Neuronal stem cell (in vitro differentiated cells): ENCODE results near the gene ODF4.
"Not testable (repeated sequence)": the region's sequence is repeated elsewhere in the genome, so short reads cannot be mapped to it uniquely, and the experiment has no call there.

Experiments
- DNase-seq: peaks from one replicate; pipeline ENCODE4 v3.0.0-alpha.2; 2013; ENCODE audit warnings: low spot score
- H2AFZ ChIP-seq: one replicate; pipeline ENCODE4 v1.6.1; 2013; ENCODE audit warnings: mild to moderate bottlenecking, low read length, inconsistent platforms
- H2AK5ac ChIP-seq: 2 replicates; pipeline ENCODE4 v1.6.1; 2013; ENCODE audit warnings: low read depth, mild to moderate bottlenecking, inconsistent platforms, low read length, moderate library complexity, mixed read lengths
- H2BK120ac ChIP-seq: 2 replicates; pipeline ENCODE4 v1.6.1; 2013; ENCODE audit warnings: low read depth, mild to moderate bottlenecking, inconsistent platforms, low read length, moderate library complexity, mixed read lengths
- H2BK12ac ChIP-seq: one replicate; pipeline ENCODE4 v1.6.1; 2013; ENCODE audit warnings: low read length, inconsistent platforms
- H2BK15ac ChIP-seq: 2 replicates; pipeline ENCODE4 v1.6.1; 2013; ENCODE audit warnings: mild to moderate bottlenecking, low read length, inconsistent platforms, mixed read lengths
- H2BK5ac ChIP-seq: one replicate; pipeline ENCODE4 v1.6.1; 2013; ENCODE audit warnings: inconsistent platforms, mild to moderate bottlenecking, low read length, moderate library complexity
- H3K14ac ChIP-seq: one replicate; pipeline ENCODE4 v1.6.1; 2013; ENCODE audit warnings: low read length, inconsistent platforms
- H3K18ac ChIP-seq: 2 replicates; pipeline ENCODE4 v1.6.1; 2013; ENCODE audit warnings: low read length, inconsistent platforms
- H3K23ac ChIP-seq: 2 replicates; pipeline ENCODE4 v1.6.1; 2013; ENCODE audit warnings: low read depth, mild to moderate bottlenecking, mixed read lengths, low read length, inconsistent platforms; ENCODE audit not compliant: poor library complexity
- H3K27ac ChIP-seq: replicated peaks from 3 replicates; pipeline ENCODE4 v1.5.1; 2013; ENCODE audit warnings: low read length, inconsistent platforms
- H3K27me3 ChIP-seq, 3 experiments: 2 replicates each; pipeline ENCODE4 v1.6.1; 2013; ENCODE audit warnings: low read length in 3 of 3, mild to moderate bottlenecking in 2 of 3, inconsistent platforms in 1 of 3, low read depth in 1 of 3, mixed read lengths in 1 of 3, moderate library complexity in 1 of 3; ENCODE audit not compliant: control insufficient read depth in 3 of 3, insufficient read depth in 3 of 3
- H3K36me3 ChIP-seq, 2 donors: replicated peaks in 1 of 2; 2 replicates each; pipeline ENCODE4 v1.6.1; 2013; ENCODE audit warnings: low read length in 2 of 2; ENCODE audit not compliant: control insufficient read depth in 2 of 2, insufficient read depth in 2 of 2
- H3K4ac ChIP-seq: 2 replicates; pipeline ENCODE4 v1.6.1; 2013; ENCODE audit warnings: inconsistent platforms, mild to moderate bottlenecking, low read length, moderate library complexity
- H3K4me1 ChIP-seq, 2 donors: 1 replicate in 1 of 2; 2 replicates in 1 of 2; pipeline ENCODE4 v1.6.1; 2013; ENCODE audit warnings: low read length in 2 of 2, low read depth in 1 of 2; ENCODE audit not compliant: control insufficient read depth in 2 of 2, insufficient read depth in 1 of 2
- H3K4me2 ChIP-seq: one replicate; pipeline ENCODE4 v1.6.1; 2013; ENCODE audit warnings: mild to moderate bottlenecking, low read length, inconsistent platforms; ENCODE audit not compliant: insufficient read depth, poor library complexity, severe bottlenecking
- H3K4me3 ChIP-seq, 2 donors: 2 replicates each; pipeline ENCODE4 v1.5.1; 2013; ENCODE audit warnings: low read length in 2 of 2, mild to moderate bottlenecking in 2 of 2, inconsistent platforms in 1 of 2, moderate library complexity in 1 of 2
- H3K79me1 ChIP-seq: one replicate; pipeline ENCODE4 v1.6.1; 2013; ENCODE audit warnings: low read depth, mild to moderate bottlenecking, inconsistent platforms, low read length, moderate library complexity
- H3K9ac ChIP-seq: one replicate; pipeline ENCODE4 v1.6.1; 2013; ENCODE audit warnings: mild to moderate bottlenecking, low read depth, low read length, inconsistent platforms; ENCODE audit not compliant: poor library complexity
- H3K9me3 ChIP-seq, 2 donors: replicated peaks in 1 of 2; 2 replicates each; pipeline versions ENCODE3 to v1.6.1; 2013; ENCODE audit warnings: low read length in 2 of 2, mild to moderate bottlenecking in 2 of 2, inconsistent platforms in 1 of 2, low read depth in 1 of 2, mixed read lengths in 1 of 2, moderate library complexity in 1 of 2; ENCODE audit not compliant: control insufficient read depth in 2 of 2, insufficient read depth in 1 of 2
- H4K8ac ChIP-seq: one replicate; pipeline ENCODE4 v1.6.1; 2013; ENCODE audit warnings: low read depth, mild to moderate bottlenecking, inconsistent platforms, low read length, moderate library complexity
- H4K91ac ChIP-seq: one replicate; pipeline ENCODE4 v1.6.1; 2013; ENCODE audit warnings: low read length, low read depth, mild to moderate bottlenecking, inconsistent platforms; ENCODE audit not compliant: poor library complexity
- WGBS, 2 donors: extraction: QIAGEN DNeasy Blood & Tissue Kit; methylation state at CpG; one replicate each; pipeline ENCODE4 v1.1.7; 2013; ENCODE audit warnings: missing lambda C conversion rate in 2 of 2, mixed read lengths in 1 of 2; ENCODE audit not compliant: insufficient read length in 2 of 2, insufficient replicate concordance in 1 of 2; ENCODE audit errors: extremely low coverage in 2 of 2; 5-methylcytosine and 5-hydroxymethylcytosine counted together

Gene ODF4

GRCh38 chr17:8392674-8393469, 53.2 kb downstream of the ODF4 start:
- peak overlapping the region; percentile 3 for H3K4me2 ChIP-seq
- peak overlapping the region; percentile 48 for H2BK5ac ChIP-seq
- H2BK15ac ChIP-seq, result no peak overlapping the region
- H2AK5ac ChIP-seq, result peak overlapping the region; percentile 22
- H4K91ac ChIP-seq, result no peak overlapping the region
- H4K8ac ChIP-seq, result no peak overlapping the region
- H3K4ac ChIP-seq, result no peak overlapping the region
- peak overlapping the region in 1 of 2 donors; percentile 13 for H3K4me3 ChIP-seq
- no peaks in the 10 kb centered on the region for H3K36me3 ChIP-seq
- no peaks in the 10 kb centered on the region for H3K4me1 ChIP-seq
- H3K27me3 ChIP-seq, result peaks cover 0 to 20% (median 0%) of the 10 kb centered on the region in 3 experiments
- H2BK12ac ChIP-seq, result no peak overlapping the region
- H3K9me3 ChIP-seq, result no peaks in the 10 kb centered on the region
- WGBS, 2 donors, result no CpG with 5 or more reads among the region's 46 CpGs
- H2BK120ac ChIP-seq, result no peak overlapping the region
- H3K9ac ChIP-seq, result peak overlapping the region; percentile 39
- no peak overlapping the region for H2AFZ ChIP-seq
- H3K18ac ChIP-seq, result peak overlapping the region; percentile 59
- DNase-seq, result no peak
- H3K79me1 ChIP-seq, result no peaks in the 10 kb centered on the region
- no peak overlapping the region for H3K27ac ChIP-seq
- H3K14ac ChIP-seq, result peak overlapping the region; percentile 50
- peak overlapping the region; percentile 62 for H3K23ac ChIP-seq

DNA sequence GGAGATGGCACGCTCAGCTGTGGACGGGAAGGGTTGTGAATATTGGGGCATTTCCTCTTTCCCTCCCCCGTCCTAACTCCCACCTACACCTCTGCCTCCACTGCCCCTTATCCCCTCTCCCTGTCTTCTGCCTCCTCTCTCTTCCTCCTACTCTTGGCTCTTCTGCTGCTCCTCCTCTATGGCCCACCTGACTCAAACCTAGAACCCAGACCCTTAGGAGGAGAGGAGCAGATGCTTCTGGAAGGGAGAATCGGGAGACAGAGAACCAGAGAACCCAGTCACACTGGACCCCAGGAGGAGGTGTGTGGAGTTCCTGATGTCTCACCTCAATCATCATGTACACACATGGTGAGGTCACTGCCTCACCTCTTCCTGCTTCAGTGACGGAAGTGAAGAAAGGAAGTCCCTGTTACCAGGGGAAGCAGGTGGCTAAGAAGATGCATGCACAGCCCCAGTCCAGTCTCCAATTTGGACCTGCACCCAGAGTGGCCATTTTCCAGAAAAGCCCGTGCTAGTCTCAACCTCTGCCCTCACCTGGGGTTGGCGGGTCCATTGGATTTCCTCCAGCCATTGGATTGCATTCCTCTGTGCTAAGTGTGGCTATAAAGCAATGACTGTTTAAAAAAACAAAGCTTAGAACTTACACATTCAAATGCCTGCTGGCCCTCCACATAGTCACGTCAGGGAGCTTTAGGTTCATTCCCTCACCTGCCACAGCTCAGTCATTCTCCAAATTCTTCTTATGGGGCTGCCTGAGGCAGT, 54.0 kb downstream of the ODF4 start:
- H3K23ac ChIP-seq, result peak overlapping the region; percentile 62
- no peak overlapping the region for H2BK120ac ChIP-seq
- H3K4me3 ChIP-seq, result peak overlapping the region in 1 of 2 donors; percentile 13
- no peaks in the 10 kb centered on the region for H3K36me3 ChIP-seq
- H3K4ac ChIP-seq, result no peak overlapping the region
- no peak overlapping the region for H2AFZ ChIP-seq
- no peak overlapping the region for H2BK12ac ChIP-seq
- H2AK5ac ChIP-seq, result peak overlapping the region; percentile 6
- H4K91ac ChIP-seq, result no peak overlapping the region
- WGBS, 2 donors, result no CpG with 5 or more reads among the region's 8 CpGs
- no peak overlapping the region for H2BK15ac ChIP-seq
- H3K79me1 ChIP-seq, result no peaks in the 10 kb centered on the region
- H3K27ac ChIP-seq, result no peak overlapping the region
- H3K27me3 ChIP-seq, result peaks cover 0 to 22% (median 0%) of the 10 kb centered on the region in 3 experiments
- H3K9me3 ChIP-seq, result no peaks in the 10 kb centered on the region
- no peak overlapping the region for H2BK5ac ChIP-seq
- no peak overlapping the region for H3K18ac ChIP-seq
- H3K9ac ChIP-seq, result peak overlapping the region; percentile 39
- H4K8ac ChIP-seq, result no peak overlapping the region
- DNase-seq, result no peak
- H3K4me2 ChIP-seq, result no peak overlapping the region
- no peaks in the 10 kb centered on the region for H3K4me1 ChIP-seq
- peak overlapping the region; percentile 50 for H3K14ac ChIP-seq

DNA sequence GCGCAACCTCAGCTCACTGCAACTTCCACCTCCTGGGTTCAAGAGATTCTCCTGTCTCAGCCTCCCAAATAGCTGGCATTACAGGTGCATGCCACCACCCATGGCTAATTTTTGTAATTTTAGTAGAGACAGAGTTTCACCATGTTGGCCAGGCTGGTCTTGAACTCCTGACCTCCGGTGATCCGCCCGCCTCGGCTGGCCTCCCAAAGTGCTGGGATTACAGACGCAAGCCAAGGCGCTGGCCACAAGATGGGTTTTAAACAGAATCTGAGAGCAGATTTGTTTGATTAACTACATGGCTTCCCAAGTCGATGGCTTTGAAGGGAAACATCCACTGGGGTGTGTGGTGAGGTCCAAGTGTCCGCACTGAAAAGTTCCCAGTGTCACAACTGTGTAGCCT, 54.9 kb downstream of the ODF4 start:
- H3K23ac ChIP-seq, DNase-seq, H4K91ac ChIP-seq, H3K79me1 ChIP-seq, H3K9me3 ChIP-seq, H3K9ac ChIP-seq, H2BK15ac ChIP-seq, H3K27ac ChIP-seq, H3K4ac ChIP-seq, H2BK12ac ChIP-seq, H3K14ac ChIP-seq, H2BK120ac ChIP-seq, H3K4me3 ChIP-seq, H3K4me1 ChIP-seq, H2BK5ac ChIP-seq, H3K36me3 ChIP-seq, H4K8ac ChIP-seq, H3K18ac ChIP-seq, H3K4me2 ChIP-seq, H2AFZ ChIP-seq, H2AK5ac ChIP-seq: not testable (repeated sequence)
- WGBS, 2 donors, result no CpG with 5 or more reads among the region's 9 CpGs
- peaks cover 0 to 26% (median 0%) of the 10 kb centered on the region in 3 experiments for H3K27me3 ChIP-seq
